ENCODE data around the gene PALD1.
"Not testable (repeated sequence)": the region's sequence is repeated elsewhere in the genome, so short reads cannot be mapped to it uniquely, and the experiment has no call there.

DNA sequence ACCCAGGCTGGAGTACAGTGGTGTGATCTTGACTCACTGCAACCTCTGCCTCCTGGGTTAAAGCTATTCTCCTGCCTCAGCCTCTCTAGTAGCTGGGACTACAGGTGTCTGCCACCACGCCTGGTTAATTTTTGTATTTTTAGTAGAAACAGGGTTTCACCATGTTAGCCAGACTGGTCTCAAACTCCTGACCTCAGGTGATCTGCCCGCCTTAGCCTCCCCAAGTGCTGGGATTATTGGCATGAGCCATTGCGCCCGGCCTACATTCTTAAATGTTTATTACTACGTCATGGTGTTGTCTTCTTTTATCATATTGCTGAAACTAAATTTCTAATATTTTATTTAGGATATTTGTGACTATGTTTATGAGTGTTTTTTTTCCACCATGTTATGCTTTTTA lies 102.6 kb downstream of the PALD1 start:
- not testable (repeated sequence) for TF ChIP-seq CTCF (IDR thresholded peaks at IDR 0.05 in 2 of 3, conservative IDR thresholded peaks at IDR 0.05 in 1 of 3; ENCODE audit: insufficient read depth in 2 of 3, low read depth in 1 of 3, low read length in 3 of 3); ZBTB1 (CRISPR knock-in tag; IDR thresholded peaks at IDR 0.05; ENCODE audit: borderline replicate concordance, low read depth); FOXA3 (CRISPR knock-in tag; conservative IDR thresholded peaks at IDR 0.05 in 1 of 2, IDR thresholded peaks at IDR 0.05 in 1 of 2); ZNF232 (CRISPR knock-in tag; IDR thresholded peaks at IDR 0.05); ZNF561 (CRISPR knock-in tag; conservative IDR thresholded peaks at IDR 0.05)
- TF ChIP-seq, protein P1, sequence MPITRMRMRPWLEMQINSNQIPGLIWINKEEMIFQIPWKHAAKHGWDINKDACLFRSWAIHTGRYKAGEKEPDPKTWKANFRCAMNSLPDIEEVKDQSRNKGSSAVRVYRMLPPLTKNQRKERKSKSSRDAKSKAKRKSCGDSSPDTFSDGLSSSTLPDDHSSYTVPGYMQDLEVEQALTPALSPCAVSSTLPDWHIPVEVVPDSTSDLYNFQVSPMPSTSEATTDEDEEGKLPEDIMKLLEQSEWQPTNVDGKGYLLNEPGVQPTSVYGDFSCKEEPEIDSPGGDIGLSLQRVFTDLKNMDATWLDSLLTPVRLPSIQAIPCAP (CRISPR knock-in tag; IDR thresholded peaks at IDR 0.05; ENCODE audit: borderline replicate concordance): not testable (repeated sequence)
